ENCODE results near the gene SEMA3E.

SEMA3E gene

DNA sequence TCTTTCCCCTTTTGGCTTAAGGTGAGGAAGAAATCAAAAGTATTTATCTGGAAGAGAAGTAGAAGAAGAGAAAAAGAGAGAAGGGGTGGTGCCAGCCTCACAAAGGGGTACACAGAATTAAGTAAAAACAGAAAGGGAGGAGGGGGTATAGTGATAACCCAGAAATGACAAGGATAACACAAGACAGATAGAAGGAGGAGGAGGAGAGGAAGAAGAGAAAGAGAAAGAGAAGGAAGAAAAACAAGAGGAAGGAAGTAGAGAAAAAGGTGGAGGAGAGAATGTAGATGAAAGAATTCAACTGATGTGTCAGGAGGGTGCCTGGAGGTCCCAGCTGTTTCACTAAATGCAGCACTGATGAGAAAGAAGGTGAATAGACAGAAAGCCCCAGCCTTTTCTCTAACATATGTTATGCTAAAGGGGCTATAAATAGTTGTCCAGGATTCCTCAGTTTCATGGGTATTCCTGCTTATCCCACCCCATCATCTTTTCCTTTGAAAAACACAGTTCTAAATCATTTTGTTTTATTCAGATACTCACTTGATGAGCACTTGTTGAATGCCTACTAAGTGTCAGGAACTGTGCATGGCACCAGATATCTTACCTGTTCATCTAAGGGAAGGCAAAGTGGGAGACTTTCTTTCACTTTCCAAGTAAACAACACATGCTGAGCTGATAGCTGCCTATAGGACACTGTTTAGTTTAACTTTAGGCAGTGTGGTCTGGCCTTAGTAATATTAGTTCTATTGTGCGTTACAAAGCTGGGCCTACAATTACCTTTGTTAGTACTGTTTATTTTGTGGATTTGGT lies 8.0 kb downstream of the SEMA3E start:
- no peak for DNase-seq

DNA sequence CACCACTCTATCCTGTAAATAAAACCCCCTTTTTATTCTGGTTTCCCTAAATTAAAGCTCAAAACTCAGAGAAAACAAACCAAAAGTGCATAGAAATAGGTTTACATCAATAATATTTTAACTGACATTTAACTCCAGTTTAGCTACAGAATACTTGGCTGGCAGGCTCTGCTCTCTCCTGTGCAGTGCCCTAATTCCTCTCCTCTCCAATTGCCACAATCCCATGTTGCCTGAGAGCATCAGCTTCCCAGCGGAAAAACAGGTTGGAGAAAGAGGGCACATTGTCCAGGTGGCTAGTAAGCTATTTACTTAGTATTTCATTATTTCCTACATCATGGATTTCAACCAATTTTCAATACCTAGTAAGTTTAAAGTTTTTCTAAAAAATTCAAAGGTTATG lies 8.7 kb downstream of the SEMA3E start:
- DNase-seq = no peak

DNA sequence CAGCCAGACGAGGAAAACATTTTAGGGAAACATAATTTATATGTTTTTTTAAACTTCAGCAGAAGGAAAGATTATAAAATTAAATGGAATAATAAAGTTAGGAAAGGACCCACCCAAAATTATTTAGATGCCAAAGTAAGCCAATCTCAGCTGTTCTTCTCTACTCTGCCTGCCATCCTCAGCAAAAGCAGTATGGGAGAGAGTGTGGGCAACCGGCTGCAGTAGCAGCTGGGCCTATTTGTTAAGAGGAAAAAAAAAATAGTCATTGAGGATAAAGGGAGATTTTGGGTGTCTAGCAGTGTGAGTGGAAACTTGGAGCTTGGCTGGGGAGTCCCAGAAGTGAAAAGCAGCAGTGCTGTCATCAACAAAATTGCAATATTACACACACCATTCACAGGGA lies 15.4 kb downstream of the SEMA3E start:
- no peak for DNase-seq

DNA sequence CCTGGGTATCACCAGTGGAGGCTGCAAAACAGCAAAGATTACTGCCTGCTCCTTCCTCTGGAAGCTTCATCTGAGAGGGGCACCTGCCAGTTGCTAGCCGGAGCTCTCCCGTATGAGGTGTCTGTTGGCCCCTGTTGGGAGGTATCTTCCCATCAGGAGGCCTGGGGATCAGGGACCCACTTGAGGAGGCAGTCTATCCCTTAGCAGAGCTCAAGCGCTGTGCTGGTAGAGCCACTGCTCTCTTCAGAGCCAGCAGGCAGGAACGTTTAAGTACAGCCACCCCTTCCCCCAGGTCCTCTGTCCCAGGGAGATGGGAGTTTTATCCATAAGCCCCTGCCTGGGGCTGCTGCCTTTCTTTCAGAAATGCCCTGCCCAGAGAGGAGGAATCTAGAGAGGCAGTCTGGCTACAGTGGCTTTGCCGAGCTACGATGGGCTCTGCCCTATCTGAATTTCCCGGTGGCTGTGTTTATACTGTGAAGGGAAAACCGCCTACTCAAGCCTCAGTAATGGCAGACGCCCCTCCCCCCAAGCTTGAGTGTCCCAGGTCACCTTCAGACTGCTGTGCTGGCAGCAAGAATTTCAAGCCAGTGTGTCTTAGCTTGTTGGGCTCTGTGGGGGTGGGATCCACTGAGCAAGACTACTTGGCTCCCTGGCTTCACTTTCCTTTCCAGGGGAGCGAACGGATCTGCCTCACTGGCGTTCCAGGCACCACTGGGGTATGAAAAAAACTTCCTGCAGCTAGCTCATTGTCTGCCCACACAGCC lies 19.6 kb downstream of the SEMA3E start:
- no peak for DNase-seq

DNA sequence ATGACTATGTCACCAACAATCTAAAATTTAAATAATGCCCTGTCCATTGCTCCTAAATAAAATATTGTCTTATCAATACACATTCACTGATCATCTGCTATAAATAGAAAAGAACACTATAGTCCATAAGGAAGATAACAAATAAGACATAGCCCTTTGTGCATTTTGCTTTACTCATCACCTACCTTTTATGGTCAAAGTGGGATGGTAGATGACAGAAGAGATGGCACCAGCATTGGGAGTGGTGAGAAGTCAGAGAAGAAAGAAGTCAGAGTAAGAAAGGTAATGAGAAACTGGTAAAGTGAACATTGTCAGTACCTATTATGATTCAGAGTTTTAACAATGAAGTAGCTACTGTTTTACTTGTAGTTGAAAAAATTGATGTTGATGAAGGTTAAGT lies 31.1 kb downstream of the SEMA3E start:
- DNase-seq = peak; percentile 12

DNA sequence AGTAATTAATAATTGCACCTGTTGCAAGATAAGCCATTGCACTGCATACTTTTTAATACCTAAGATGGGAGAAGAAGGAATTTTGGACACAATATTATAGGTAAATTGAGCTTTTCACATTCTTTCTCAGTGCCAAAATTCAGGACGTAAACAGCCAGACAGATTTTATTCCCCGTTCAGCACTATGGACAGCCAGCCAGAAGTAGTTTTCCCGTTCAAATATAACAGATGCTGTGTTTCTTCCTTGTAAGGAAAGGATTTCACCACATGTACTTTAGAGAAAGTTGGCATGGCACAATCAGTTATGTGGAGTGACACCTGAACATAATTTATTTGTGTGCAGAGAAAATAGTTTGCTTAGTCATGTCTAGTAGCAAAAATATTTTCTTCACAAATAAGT lies 34.8 kb downstream of the SEMA3E start:
- DNase-seq = no peak

DNA sequence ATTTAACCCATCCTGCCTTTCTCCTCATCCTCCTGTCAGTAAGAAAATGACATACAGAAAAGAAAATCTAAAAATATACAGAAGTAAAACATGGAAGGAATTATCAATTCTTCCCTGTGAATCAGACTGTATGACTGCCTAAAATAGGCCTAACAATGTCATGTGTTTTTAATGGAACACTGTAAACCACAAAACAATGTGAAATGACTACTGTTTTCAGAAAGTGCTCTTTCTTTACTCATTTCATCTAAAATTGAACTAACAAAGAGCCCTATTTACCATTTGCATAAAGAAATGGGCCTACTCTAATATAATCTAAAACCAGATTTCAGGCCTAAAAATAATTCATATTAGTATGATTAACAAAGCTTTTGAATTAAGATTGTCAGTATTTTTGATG lies 35.7 kb downstream of the SEMA3E start:
- DNase-seq = no peak

DNA sequence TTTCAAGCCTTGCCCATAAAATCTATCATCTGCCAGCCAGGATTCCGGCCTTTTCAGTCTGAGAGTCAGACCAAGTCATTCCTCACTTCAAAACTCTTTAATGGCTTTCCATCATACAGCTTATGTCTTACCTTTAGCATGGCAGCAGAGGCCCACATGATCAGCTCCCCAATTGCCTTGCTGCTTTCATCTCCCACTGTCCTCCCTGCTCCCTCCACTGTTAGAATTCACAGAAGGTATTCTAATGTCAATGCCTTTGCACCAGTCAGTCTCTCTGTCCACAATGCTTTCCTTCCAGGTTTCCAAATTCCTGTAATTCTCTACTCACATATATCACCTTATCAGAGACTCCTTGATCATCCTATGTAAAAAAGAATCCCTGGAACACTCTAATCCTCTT lies 37.2 kb downstream of the SEMA3E start:
- no peak for DNase-seq

DNA sequence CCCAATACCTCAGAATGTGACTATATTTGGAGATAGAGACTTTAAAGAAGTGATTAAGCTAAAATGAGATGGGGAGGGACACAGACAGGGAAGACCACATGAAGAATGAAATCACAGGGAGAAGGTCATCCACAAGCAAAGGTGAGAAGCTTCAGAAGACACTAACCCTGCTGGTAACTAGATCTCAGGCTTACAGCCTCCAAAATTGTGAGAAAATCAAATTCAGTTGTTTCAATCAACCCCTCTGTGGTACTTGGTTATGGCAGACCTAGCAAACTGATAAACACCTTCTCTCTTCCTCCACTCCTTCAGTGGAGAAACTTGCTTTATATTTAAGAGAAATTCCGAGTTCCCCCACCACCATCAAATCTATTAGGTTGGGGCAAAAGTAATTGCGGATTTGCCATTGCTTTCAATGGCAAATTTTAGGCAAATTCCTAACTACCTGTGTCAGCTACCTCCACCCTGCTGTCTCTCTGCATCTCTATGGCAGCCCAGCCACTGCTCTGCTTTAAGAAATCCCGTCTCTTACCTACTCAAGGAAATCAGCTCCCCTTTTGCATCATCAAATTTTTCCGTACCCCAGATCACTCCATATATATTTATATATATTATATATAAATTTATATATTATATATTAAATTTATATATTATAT lies 38.2 kb downstream of the SEMA3E start:
- no peak for DNase-seq

DNA sequence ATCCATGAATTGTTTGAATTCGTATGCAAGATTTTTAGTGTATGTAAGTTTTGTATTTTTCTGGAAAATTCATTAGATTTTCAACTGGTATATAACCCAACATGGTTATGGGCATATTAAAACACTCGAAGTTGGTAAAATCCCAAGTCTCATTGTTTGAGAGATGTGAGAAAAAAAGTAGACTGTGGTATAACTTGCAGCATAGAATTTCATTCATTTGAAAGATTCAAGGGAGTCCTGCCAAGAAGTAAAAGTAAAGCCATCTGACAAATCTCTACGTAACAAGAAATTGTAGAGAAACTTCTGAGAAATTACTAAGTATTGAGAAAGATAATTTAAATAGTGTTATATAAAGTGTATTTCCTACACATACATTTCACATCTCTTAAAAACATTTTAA lies 40.2 kb downstream of the SEMA3E start:
- no peak for DNase-seq

DNA sequence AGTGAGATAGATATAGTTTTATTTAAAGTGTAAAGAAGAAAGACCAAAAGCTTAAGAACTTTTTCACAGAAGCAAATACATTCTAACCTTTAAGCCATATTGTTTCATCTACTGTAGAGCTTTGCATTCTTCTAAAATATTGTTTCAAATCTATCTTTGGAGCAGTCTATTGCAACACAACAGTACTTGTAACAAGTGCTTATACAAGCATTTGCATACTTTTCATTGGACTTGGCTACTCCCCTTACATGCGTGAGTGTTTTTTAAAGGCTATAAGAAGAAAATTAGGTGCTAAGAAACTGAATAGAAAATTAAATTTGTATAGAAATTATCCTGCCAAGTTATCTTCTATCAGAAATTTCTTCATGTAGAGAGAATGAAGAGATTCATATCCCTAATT lies 45.3 kb downstream of the SEMA3E start:
- DNase-seq = no peak

DNA sequence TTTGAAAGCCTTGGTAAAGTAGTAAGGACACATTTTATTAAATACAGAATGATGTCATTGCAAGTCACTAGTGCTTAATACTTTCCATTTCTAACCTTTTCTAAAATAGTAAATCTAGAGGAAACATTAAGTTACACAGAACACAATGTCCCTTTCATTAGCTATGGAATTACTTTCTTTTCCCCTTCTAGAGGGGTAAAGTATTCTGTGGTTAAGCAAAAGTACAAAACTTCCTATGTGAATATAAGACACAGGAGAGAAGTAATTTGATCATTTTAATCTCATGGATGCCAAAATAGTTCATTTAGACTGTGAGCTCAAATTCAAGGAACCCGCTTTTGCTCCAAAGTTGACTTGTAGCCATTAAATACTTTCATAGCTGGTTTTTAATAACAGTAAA lies 49.8 kb downstream of the SEMA3E start:
- no peak for DNase-seq

DNA sequence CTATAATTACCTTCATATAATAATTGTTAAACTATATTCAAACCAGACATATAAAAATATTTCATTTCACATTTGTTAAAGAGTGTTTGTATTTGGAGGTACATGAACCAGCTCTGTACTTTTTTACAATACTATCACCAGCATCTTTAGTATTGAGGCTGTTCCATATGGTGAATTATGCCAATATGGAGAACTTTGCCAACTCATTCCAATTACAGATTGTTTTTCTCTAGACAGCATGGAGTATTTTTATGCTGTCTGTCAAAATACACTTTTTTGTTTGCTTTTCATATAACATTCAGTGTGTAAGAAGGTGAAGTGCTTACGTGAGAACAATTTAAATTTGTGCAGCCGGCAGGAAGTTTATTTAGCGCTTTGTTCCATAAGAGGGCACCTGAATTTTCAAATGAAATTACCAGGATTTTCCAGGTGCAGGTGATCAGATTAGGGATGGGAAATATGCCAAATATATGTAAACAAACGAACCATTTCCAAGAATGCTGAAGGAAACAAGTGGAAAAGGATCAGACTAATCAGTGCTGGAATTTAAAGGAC lies 54.9 kb downstream of the SEMA3E start:
- no peak for DNase-seq

DNA sequence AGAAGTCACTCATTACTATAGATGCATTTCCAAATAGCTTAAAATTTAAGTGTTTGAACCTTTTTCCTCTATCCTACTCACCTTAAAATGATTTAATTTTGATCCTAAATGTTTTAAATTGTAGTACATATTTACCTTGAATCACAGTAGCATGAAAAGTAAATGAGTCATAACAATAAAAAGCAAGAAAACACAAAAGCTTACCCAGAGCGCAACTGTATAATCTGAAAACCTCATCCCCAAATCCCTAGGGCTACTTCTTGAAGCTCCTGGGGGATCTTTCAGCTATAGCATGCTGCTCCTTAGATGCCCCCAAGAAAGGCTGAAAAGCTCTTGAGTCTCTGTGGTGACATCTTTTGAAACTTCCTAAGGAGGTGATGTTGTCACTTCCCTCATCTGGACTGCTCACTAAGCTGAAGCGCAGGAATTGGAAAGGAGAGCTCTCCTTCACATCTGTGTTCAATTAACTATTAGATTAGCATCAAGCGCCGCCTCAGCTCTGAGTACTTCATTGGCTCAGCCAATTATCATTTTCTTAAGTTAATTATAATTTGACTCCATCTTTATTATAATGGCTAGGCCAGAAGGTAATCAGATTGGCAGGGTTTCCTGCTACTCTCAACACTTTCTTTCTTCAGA lies 60.2 kb downstream of the SEMA3E start:
- DNase-seq = peak; percentile 95

DNA sequence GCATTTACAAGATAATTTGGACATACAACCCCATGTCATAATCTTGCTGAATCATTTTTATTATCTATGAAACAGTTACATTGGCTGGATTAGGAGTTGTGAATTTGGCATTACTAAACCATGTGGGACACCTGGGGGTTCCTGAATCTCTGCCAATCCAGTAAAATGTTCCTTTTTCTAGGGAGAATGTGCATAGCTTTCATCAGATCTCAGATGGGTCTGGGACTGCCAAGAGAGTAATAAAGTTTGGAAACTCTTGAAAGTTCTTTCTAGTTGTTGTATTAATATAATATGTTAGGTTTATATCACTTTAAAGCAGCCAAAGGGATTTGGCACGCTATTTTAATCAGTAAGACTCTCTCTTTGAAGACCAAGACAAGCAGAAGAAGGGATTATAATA lies 62.7 kb downstream of the SEMA3E start:
- DNase-seq = no peak

DNA sequence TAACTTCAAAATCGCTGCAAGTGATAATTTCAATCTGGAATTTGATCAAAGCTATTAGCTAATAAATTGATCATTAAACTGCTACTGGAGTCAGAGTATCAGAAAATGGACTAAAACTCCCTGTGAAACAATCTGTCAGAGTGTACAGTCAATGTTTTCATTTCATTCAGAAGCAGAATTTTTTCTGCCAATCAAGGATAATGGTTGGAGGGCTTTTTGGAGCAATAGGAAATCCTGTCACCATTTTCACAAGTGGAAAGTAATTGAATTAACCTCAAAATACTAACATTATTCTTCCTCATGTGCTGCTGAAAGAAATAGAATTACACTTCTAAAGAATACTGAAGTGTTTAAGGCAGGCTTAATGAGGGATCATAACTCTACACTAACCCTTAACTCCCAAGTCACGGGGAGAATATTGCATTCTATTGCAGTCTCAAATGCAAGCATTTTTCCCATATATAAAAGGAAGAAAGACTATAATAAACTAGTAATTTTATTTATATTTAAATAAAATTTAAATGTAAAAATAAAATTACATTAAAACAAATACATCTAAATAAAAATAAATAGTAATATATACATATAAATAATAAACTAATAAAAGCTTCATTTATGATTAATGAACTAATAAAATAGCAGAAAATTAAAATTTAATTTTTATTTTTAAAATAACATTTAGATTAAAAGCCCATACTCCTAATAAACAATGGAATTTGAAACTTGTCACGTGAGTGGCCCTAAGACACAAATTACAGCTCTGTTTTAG lies 67.1 kb downstream of the SEMA3E start:
- DNase-seq = no peak

DNA sequence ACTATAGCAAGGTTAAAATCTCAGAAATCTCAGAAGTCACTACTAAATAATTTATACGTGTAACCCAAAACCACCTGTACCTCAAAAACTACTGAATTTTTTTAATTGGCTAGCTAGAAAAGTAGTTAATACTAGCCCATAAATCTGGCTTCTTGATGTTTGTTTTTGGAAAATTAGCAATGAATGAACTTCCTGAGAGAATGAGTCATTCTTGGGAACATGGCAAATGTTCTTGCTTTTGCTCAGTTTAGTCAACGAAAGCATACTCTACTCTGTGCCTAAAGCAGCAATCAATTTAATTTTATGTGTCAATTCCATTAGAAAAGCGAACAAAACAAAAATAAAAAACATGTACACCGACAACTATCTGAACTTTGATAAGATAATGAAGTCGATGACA lies 69.2 kb downstream of the SEMA3E start:
- DNase-seq = no peak

DNA sequence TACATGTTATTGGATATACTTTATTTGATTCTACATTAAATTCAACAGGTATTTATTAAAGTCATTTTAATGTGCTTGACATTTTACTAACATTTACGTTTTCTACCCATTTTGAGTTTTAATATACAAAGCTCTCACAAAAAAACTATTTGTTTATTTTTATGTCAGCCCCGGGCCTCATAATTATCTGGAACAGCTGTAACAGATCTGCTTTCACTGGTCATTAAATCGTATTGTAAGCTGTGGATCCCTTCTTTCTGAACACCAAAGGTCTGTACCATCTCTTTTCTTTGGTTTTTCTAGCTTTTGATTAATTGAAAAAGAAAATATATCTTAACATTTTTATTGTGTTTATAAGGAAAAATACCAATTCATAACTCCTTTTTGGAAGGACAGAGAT lies 73.5 kb downstream of the SEMA3E start:
- no peak for DNase-seq

DNA sequence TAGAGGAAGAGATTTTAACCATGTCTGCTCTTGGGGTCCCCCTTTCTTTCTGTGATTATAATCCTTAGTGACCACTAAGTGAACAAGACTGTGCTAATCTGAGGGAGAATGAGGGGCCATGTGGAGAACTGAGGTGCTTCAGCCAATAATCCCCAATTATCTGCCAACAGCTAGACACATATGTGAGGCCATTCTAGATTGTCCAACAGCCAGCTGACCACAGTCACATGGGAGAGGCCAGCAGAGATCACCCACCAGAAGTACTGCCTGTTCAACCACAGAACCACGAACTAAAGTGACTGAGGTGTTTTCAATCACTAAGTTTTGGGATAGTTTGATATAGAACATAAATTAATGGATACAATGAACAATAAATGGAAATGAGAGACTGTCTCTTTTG lies 74.3 kb downstream of the SEMA3E start:
- no peak for DNase-seq

DNA sequence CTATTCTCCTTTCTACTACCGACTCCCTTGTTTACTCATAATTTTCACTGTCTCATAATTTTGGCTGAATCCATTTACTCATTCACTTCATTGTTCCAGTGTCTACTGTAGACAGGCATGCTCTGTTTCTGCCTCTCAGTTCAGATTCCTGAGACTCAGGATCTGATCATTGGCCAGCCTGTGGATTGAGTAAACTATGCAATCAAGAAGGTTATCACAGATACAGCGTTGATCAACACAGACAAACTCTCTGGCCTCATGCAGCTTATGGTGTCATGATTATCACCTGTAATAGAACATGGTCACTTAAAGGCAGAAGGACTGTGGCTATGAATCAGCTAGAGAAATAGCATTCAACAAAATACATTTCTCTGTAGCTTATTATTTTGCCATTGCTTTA lies 86.0 kb downstream of the SEMA3E start:
- DNase-seq = no peak

DNA sequence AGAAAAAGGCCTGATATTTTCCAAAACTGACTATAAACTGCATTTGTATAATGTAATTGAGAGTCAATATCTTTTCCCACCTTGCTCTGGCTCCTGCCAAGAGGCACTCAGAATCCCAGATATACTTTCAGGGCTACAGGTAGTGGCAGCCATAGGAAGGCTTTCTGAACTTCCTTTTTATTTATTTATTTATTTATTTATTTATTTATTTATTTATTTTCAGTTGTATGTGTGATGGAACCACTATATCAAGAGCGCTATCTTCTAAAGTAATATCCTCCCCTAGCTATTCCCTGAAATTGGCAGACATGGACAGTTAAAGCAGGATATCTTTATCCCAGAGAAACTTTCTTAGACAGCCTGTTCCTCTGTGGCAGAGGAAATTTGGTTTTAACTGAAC lies 86.7 kb downstream of the SEMA3E start:
- no peak for DNase-seq

DNA sequence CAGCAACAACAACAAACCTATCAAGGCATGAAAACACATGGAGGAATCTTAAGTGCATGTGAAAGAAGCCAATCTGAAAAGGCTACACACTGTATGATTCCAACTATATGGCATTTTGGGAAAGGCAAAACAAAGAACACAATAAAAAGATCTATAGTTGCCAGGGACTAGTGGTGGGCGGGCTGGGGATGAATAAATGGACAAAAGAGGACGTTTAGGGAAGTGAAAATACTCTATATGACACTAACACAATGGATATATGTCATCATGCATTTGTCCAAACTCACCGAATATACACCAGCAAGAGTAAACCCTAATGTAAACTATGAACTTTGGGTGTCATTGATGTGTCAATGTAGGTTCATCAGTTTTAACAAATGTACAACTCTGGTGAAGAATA lies 89.1 kb downstream of the SEMA3E start:
- DNase-seq = no peak

Data from NCI-H82 (cell line).